SHP77 treated with DMSO at 0.1 percent for 48 hours (cell line): ENCODE results near the gene CXXC4.
A peak's percentile ranks its signal among the peaks of the same experiment; 100 is the strongest.

Experiments
- DNase-seq: peaks from one replicate; lab custom pipeline; 2025; lab: John Stamatoyannopoulos, UW

The CXXC4 gene

GRCh38 chr4:104494822-104495559 lies at the start of gene CXXC4:
TSS of gene CXXC4 (minus strand) at chr4:104494894. CDS start at chr4:104491802, 3,092 bp downstream.
- peak; percentile 74 for DNase-seq

DNA sequence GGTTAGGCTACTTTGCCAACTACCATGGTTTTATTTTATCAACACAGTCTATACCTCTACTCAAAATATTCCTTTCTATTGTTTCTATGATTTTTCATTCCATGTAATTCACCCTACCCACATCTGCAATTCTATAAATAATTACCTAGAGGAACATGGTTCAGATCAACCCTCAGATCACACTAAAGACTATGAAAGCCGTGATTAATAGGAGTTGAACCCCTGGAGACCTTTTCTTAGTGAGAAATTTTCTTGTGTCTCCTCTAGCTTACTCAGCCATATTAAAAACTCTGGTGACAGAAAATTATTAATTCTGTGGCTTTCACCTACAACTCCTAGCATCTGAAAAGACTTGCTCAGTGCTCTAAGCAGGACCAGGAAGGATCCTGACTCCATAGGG lies 38.5 kb upstream of the CXXC4 start:
- no peak for DNase-seq

DNA sequence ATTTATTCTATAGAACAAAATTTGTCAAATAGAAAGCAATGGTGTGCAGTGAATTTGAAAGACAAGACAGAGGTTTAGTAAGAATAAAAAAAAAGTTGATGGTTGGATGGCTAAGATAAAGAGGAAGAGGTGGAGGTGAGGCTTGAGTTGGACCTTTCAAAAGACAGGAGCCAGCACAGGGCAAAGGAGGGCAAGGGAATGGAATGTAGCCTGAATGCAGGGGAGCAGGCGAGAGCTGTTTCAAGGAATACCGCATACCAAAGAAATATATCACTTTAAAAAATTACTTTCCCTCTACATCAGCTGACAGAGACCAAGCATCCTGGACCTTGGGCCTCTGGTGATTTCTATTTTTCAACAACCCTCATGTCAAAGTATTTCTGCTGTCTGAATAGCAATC lies 38.0 kb upstream of the CXXC4 start:
- DNase-seq: no peak

DNA sequence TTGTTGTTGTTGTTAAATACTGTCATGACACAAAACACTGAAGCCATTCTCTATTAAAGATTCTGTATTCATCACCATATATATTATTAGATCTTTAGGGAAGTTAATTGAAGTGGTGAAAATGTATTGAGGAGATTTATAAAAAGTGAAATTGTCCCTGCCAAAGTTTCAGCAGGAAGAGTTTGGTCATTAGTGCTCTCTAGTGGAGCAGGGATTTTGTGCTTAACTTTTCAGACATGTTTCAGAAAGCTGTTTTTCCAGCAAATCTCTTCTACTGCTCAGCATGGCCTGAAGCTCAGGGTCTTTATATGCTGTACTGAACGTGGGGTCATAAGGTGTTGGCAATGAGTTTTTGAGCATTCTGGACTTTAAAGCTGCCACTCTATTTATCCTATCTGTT lies 36.7 kb upstream of the CXXC4 start:
- DNase-seq: no peak

DNA sequence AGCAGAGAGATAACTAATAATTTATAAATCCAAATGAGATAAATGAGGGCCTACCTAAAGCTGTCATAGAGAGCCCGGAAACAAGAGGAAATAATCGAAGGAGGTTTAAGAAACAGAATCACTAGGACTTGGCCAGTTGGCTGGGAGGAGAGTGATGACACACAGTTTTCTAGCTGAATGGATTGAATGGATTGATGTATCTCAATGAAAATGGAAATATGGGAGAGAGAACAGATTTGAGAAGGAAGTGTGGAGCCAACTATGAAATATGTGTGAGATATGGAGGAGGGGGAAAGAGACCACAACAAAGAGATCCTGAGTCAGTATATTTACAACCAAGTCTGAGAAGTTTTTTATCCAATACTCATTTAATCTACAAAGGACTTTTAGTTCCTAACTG lies 35.7 kb upstream of the CXXC4 start:
- no peak for DNase-seq

DNA sequence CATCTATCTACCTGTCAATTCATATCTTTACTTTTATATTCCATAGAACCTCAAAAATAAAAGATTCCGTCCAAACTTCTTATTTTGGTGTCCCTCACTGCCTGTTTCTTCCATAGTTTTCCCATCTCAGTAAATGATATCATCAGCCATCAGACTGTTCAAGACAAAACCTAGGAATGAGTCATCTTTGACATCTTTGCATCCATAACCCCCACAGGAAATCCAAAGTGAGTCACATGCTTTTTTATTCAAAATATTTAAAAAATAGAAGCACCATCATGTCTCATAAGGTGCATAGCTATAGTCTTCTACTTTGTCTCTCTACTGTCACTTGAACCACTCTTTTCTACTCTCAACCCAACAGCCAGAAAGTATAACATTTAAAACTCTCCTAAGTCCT lies 29.9 kb upstream of the CXXC4 start:
- no peak for DNase-seq

- no peak for DNase-seq
These were observed 29.3 kb upstream of the CXXC4 start for GRCh38 chr4:104524026-104524425.

- no peak for DNase-seq
These were observed 24.9 kb upstream of the CXXC4 start for GRCh38 chr4:104519588-104519987.

- no peak for DNase-seq
These were observed 22.2 kb upstream of the CXXC4 start for GRCh38 chr4:104516884-104517283.

- DNase-seq: no peak
These were observed 13.5 kb upstream of the CXXC4 start for GRCh38 chr4:104508224-104508623.

GRCh38 chr4:104507112-104507511 lies 12.4 kb upstream of the CXXC4 start:
- DNase-seq: no peak

DNA sequence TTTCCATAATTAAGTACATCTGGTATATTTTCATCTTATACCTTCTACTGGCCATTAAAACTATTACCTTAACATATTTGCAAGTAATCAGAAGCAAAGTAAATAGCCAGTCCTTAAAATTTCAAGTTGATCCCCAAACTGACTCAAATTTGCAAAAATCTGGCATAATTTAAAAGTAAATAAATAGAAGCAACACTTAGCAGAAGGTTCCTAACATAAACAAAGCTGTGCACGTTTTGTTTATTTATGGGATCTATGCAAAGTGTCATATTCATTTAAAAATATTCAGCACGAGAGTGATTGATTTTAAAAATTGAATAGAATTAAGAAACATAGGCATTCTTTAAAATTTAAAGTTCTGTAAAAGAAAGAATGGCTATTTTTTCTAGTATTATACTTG lies 9.8 kb upstream of the CXXC4 start:
- DNase-seq: no peak

- DNase-seq: no peak
These were observed 7.8 kb upstream of the CXXC4 start for GRCh38 chr4:104502471-104502870.

DNA sequence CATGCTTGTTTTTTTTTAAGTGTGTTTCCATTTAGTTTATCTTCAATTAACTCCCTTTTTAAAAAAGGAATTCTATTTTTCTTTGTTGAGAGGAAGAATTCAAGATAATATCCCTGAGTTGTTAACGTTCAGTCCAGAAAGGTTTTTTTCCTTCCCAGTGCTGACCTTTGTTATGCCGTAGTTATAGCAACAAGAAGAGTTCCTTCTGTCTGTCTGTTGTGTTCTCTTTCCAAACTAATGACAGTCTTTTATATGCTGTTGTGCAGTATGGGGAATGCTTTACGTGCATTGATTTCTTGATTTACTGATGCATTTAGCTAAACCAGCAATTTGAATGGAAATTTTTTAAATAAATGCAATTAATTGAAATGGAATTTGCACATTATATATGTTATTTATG lies 6.6 kb upstream of the CXXC4 start:
- no peak for DNase-seq

- no peak for DNase-seq
These were observed 5.7 kb upstream of the CXXC4 start for GRCh38 chr4:104500442-104500841.

GRCh38 chr4:104494185-104494584 lies 509 bp downstream of the CXXC4 start:
- no peak for DNase-seq

GRCh38 chr4:104493081-104493831 lies 1.4 kb downstream of the CXXC4 start:
- DNase-seq: no peak

DNA sequence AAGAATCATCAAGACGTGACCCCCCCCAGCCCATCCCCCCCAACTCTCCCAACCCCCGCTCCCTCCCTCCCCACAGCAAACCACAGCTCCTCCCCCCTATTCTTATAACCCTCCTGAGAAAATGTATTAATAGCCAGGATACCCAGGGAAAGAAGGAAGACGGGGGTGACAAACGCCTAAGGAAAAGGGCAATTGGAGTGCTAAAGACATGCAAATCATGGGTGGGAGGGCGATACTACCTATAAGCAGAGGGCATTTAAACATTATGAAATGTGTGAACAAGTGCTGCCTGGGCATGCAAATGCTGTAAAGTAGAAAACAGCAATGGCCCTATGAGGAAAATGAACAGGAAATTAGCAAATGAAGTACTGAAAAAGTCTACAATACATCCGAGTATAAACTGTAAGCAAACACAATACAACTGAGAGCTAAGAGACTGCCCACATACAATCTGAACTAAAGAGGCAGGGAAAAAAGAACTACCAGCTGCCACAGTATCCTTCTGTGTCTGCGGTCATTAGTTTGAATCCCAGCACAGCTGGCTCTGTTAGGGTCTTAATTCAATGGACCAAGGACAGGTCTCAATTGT lies 2.4 kb downstream of the CXXC4 start:
- no peak for DNase-seq

- no peak for DNase-seq
These were observed 3.1 kb downstream of the CXXC4 start for GRCh38 chr4:104491481-104492182.

- peak; percentile 60 for DNase-seq
These were observed 3.8 kb downstream of the CXXC4 start for GRCh38 chr4:104490770-104491480.

DNA sequence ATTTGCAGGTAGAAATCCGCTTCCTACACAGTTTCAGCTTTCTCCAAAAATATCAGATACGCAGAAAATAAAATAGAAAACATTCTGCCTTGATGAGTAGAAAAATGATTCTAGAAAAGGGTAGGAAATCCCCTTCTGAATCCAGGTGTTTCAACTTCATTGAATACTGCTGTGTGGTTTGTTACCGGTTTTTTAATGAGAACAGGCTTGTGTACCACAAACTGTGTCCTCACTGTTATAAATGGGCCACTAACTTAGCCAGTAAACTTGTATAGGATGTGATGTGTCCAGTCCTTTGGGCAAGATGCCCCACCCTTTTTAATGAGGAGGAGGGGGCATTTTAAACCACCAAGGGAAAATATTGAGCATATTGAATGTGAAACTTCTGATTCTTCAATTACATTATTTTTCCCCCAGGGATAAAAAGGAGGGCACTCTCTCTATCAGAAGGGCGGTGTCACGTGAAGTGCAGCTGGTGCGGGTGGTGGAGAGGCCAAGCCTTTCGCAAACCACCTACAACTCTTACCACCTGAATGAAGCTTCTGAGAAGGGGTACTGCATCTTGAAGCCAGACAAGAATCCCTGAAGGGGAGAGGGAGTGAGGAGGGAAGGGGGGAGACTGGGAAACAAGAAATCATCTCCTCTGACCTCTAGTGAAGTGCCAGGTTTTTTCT lies 4.5 kb downstream of the CXXC4 start:
- DNase-seq: no peak
